Brain microvascular endothelial cell (primary cell): ENCODE results near the gene RNF222.

Source experiments
- DNase-seq: peaks from one replicate; pipeline ENCODE4 v3.0.0-alpha.2; 2020
- H3K27ac ChIP-seq: fragments of 250-450 bp; sonication (Bioruptor Pico); 2 replicates; pipeline ENCODE4 v1.5.1; 2020; ENCODE audit warnings: mild to moderate bottlenecking, moderate library complexity
- H3K27me3 ChIP-seq: fragments of 250-450 bp; sonication (Bioruptor Pico); replicated peaks from 2 replicates; pipeline ENCODE4 v1.5.1; 2020; ENCODE audit warnings: mild to moderate bottlenecking
- H3K36me3 ChIP-seq: fragments of 250-450 bp; sonication (Bioruptor Pico); replicated peaks from 2 replicates; pipeline ENCODE4 v1.5.1; 2020; ENCODE audit warnings: mild to moderate bottlenecking
- H3K4me3 ChIP-seq: 2 replicates; pipeline ENCODE4 v1.5.1; 2011; ENCODE audit warnings: low read depth, mild to moderate bottlenecking, control low read depth, low read length, moderate library complexity
- CTCF ChIP-seq: IDR thresholded peaks from 2 replicates; pipeline ENCODE4 v1.5.1; 2011; ENCODE audit warnings: low read depth, mild to moderate bottlenecking, moderate library complexity, low read length, control low read depth, inconsistent platforms; ENCODE audit errors: missing control alignments
- in situ Hi-C: cut with HindIII; loops from 2 replicates; pipeline ENCODE4 v1.10.0; 2017; ENCODE audit warnings: low sequenced_read_pairs, low pct_ligation_motif_present

RNF222 gene

GRCh38 chr17:8345951-8346665 lies 51.5 kb downstream of the RNF222 start:
- H3K36me3 ChIP-seq: no peaks in the 10 kb centered on the region
- no peak for TF ChIP-seq CTCF
- no peak overlapping the region for H3K27ac ChIP-seq
- in situ Hi-C loops: no loop called here
- H3K27me3 ChIP-seq: peaks cover 8% of the 10 kb centered on the region
- no peak for DNase-seq
- no peak overlapping the region for H3K4me3 ChIP-seq

- no peak for TF ChIP-seq CTCF
- no peak for DNase-seq
Measured at GRCh38 chr17:8345052-8345690, 52.5 kb downstream of the RNF222 start.

GRCh38 chr17:8341456-8341855 lies 56.2 kb downstream of the RNF222 start:
- no peak for TF ChIP-seq CTCF
- no peak overlapping the region for H3K27ac ChIP-seq
- no peaks in the 10 kb centered on the region for H3K36me3 ChIP-seq
- no peak overlapping the region for H3K4me3 ChIP-seq
- DNase-seq: no peak
- in situ Hi-C loops: no loop called here
- peaks cover 8% of the 10 kb centered on the region for H3K27me3 ChIP-seq

More at GRCh38 chr17:8345052-8345690, 52.5 kb downstream of the RNF222 start:
- Histone ChIP-seq H3K27me3 (peaks cover 8% of the 10 kb centered on the region), H3K36me3 (no peaks in the 10 kb centered on the region), H3K27ac (no peak overlapping the region), H3K4me3 (no peak overlapping the region)
- in situ Hi-C loops: no loop called here
